Cardiac fibroblast (primary cell): ENCODE data around the gene ZNF48.

Experiments used
- DNase-seq, 2 donors: peaks; one replicate each; pipeline versions ENCODE4 v3.0.0 to v3.0.0-alpha.2; 2010; ENCODE audit warnings: low read depth in 2 of 2
- H3K4me3 ChIP-seq, 2 donors: replicated peaks in 1 of 2; 1 replicate in 1 of 2; 2 replicates in 1 of 2; pipeline ENCODE4 v1.5.1; 2011; ENCODE audit warnings: low read depth in 2 of 2, low read length in 2 of 2, mild to moderate bottlenecking in 2 of 2, moderate library complexity in 1 of 2
- CTCF ChIP-seq: IDR thresholded peaks from one replicate; pipeline ENCODE4 v1.5.1; 2011; ENCODE audit warnings: low read depth, mild to moderate bottlenecking, low read length, inconsistent platforms

Gene ZNF48

GRCh38 chr16:30351001-30351441, 44.2 kb upstream of the ZNF48 start:
- no peak for DNase-seq
- TF ChIP-seq CTCF, result no peak
- no peak overlapping the region for H3K4me3 ChIP-seq

GRCh38 chr16:30351586-30352419, 43.4 kb upstream of the ZNF48 start:
- peak; percentile 95 to 97 for DNase-seq
- no peak overlapping the region for H3K4me3 ChIP-seq
- no peak for TF ChIP-seq CTCF

- TF ChIP-seq CTCF, result peak; percentile 22
- H3K4me3 ChIP-seq, result no peak overlapping the region
These were observed 42.5 kb upstream of the ZNF48 start for GRCh38 chr16:30352488-30353401.

GRCh38 chr16:30353438-30354129, 41.6 kb upstream of the ZNF48 start:
- no peak for DNase-seq
- H3K4me3 ChIP-seq, result peak overlapping the region in 1 of 2 donors; percentile 95
- no peak for TF ChIP-seq CTCF

More at GRCh38 chr16:30352488-30353401, 42.5 kb upstream of the ZNF48 start:
- DNase-seq, result no peak

- no peak for TF ChIP-seq CTCF
- no peak for DNase-seq
- H3K4me3 ChIP-seq, result peak overlapping the region; percentile 95 to 96
These were observed 40.6 kb upstream of the ZNF48 start for GRCh38 chr16:30354423-30355143.
